Neuronal stem cell (in vitro differentiated cells): ENCODE measurements around the gene NUP210L.

Experiments
- DNase-seq: peaks from one replicate; pipeline ENCODE4 v3.0.0-alpha.2; 2013; ENCODE audit warnings: low spot score
- H2AFZ ChIP-seq: one replicate; pipeline ENCODE4 v1.6.1; 2013; ENCODE audit warnings: mild to moderate bottlenecking, low read length, inconsistent platforms
- H2AK5ac ChIP-seq: 2 replicates; pipeline ENCODE4 v1.6.1; 2013; ENCODE audit warnings: low read depth, mild to moderate bottlenecking, inconsistent platforms, low read length, moderate library complexity, mixed read lengths
- H2BK120ac ChIP-seq: 2 replicates; pipeline ENCODE4 v1.6.1; 2013; ENCODE audit warnings: low read depth, mild to moderate bottlenecking, inconsistent platforms, low read length, moderate library complexity, mixed read lengths
- H2BK12ac ChIP-seq: one replicate; pipeline ENCODE4 v1.6.1; 2013; ENCODE audit warnings: low read length, inconsistent platforms
- H2BK15ac ChIP-seq: 2 replicates; pipeline ENCODE4 v1.6.1; 2013; ENCODE audit warnings: mild to moderate bottlenecking, low read length, inconsistent platforms, mixed read lengths
- H2BK5ac ChIP-seq: one replicate; pipeline ENCODE4 v1.6.1; 2013; ENCODE audit warnings: inconsistent platforms, mild to moderate bottlenecking, low read length, moderate library complexity
- H3K14ac ChIP-seq: one replicate; pipeline ENCODE4 v1.6.1; 2013; ENCODE audit warnings: low read length, inconsistent platforms
- H3K18ac ChIP-seq: 2 replicates; pipeline ENCODE4 v1.6.1; 2013; ENCODE audit warnings: low read length, inconsistent platforms
- H3K23ac ChIP-seq: 2 replicates; pipeline ENCODE4 v1.6.1; 2013; ENCODE audit warnings: low read depth, mild to moderate bottlenecking, mixed read lengths, low read length, inconsistent platforms; ENCODE audit not compliant: poor library complexity
- H3K27ac ChIP-seq: replicated peaks from 3 replicates; pipeline ENCODE4 v1.5.1; 2013; ENCODE audit warnings: low read length, inconsistent platforms
- H3K27me3 ChIP-seq, 3 experiments: 2 replicates each; pipeline ENCODE4 v1.6.1; 2013; ENCODE audit warnings: low read length in 3 of 3, mild to moderate bottlenecking in 2 of 3, inconsistent platforms in 1 of 3, low read depth in 1 of 3, mixed read lengths in 1 of 3, moderate library complexity in 1 of 3; ENCODE audit not compliant: control insufficient read depth in 3 of 3, insufficient read depth in 3 of 3
- H3K36me3 ChIP-seq, 2 donors: replicated peaks in 1 of 2; 2 replicates each; pipeline ENCODE4 v1.6.1; 2013; ENCODE audit warnings: low read length in 2 of 2; ENCODE audit not compliant: control insufficient read depth in 2 of 2, insufficient read depth in 2 of 2
- H3K4ac ChIP-seq: 2 replicates; pipeline ENCODE4 v1.6.1; 2013; ENCODE audit warnings: inconsistent platforms, mild to moderate bottlenecking, low read length, moderate library complexity
- H3K4me1 ChIP-seq, 2 donors: 1 replicate in 1 of 2; 2 replicates in 1 of 2; pipeline ENCODE4 v1.6.1; 2013; ENCODE audit warnings: low read length in 2 of 2, low read depth in 1 of 2; ENCODE audit not compliant: control insufficient read depth in 2 of 2, insufficient read depth in 1 of 2
- H3K4me2 ChIP-seq: one replicate; pipeline ENCODE4 v1.6.1; 2013; ENCODE audit warnings: mild to moderate bottlenecking, low read length, inconsistent platforms; ENCODE audit not compliant: insufficient read depth, poor library complexity, severe bottlenecking
- H3K4me3 ChIP-seq, 2 donors: 2 replicates each; pipeline ENCODE4 v1.5.1; 2013; ENCODE audit warnings: low read length in 2 of 2, mild to moderate bottlenecking in 2 of 2, inconsistent platforms in 1 of 2, moderate library complexity in 1 of 2
- H3K79me1 ChIP-seq: one replicate; pipeline ENCODE4 v1.6.1; 2013; ENCODE audit warnings: low read depth, mild to moderate bottlenecking, inconsistent platforms, low read length, moderate library complexity
- H3K9ac ChIP-seq: one replicate; pipeline ENCODE4 v1.6.1; 2013; ENCODE audit warnings: mild to moderate bottlenecking, low read depth, low read length, inconsistent platforms; ENCODE audit not compliant: poor library complexity
- H3K9me3 ChIP-seq, 2 donors: replicated peaks in 1 of 2; 2 replicates each; pipeline versions ENCODE3 to v1.6.1; 2013; ENCODE audit warnings: low read length in 2 of 2, mild to moderate bottlenecking in 2 of 2, inconsistent platforms in 1 of 2, low read depth in 1 of 2, mixed read lengths in 1 of 2, moderate library complexity in 1 of 2; ENCODE audit not compliant: control insufficient read depth in 2 of 2, insufficient read depth in 1 of 2
- H4K8ac ChIP-seq: one replicate; pipeline ENCODE4 v1.6.1; 2013; ENCODE audit warnings: low read depth, mild to moderate bottlenecking, inconsistent platforms, low read length, moderate library complexity
- H4K91ac ChIP-seq: one replicate; pipeline ENCODE4 v1.6.1; 2013; ENCODE audit warnings: low read length, low read depth, mild to moderate bottlenecking, inconsistent platforms; ENCODE audit not compliant: poor library complexity
- WGBS, 2 donors: extraction: QIAGEN DNeasy Blood & Tissue Kit; methylation state at CpG; one replicate each; pipeline ENCODE4 v1.1.7; 2013; ENCODE audit warnings: missing lambda C conversion rate in 2 of 2, mixed read lengths in 1 of 2; ENCODE audit not compliant: insufficient read length in 2 of 2, insufficient replicate concordance in 1 of 2; ENCODE audit errors: extremely low coverage in 2 of 2; 5-methylcytosine and 5-hydroxymethylcytosine counted together

Gene NUP210L

DNA sequence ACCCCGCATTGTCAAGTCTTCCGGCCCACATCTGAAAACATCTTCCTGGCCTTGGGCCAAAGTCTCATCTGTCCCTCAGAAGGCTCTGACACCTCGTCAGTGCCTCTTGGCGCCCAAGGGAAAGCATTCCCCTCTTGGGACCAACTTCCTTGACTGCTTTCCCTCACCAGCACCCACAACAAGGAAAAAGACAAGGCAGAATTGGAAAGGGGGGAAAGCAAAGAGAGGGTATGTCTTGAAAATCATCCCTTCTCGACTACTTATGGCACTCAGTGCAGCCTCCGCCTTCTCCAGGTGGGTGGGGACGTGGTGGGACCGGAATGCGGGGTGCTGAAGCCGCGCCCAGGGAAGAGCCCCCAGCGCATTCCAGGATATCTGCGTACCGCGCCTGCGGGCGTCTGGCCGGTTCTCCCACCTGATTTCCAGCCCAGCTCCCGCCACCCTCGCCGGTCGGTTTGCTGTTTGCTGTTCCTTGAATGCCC lies 191.0 kb downstream of the NUP210L start:
- no peak overlapping the region for H3K14ac ChIP-seq
- WGBS, 2 donors: no CpG with 5 or more reads among the region's 22 CpGs
- peak; percentile 69 for DNase-seq
- H3K4me2 ChIP-seq: peak overlapping the region; percentile 80
- peaks cover 18 to 29% of the 10 kb centered on the region in 2 donors for H3K4me1 ChIP-seq
- H3K9ac ChIP-seq: peak overlapping the region; percentile 78
- H3K23ac ChIP-seq: peak overlapping the region; percentile 8
- no peak overlapping the region for H4K91ac ChIP-seq
- no peak overlapping the region for H2BK15ac ChIP-seq
- peak overlapping the region; percentile 97 for H3K27ac ChIP-seq
- H2BK5ac ChIP-seq: peak overlapping the region; percentile 45
- H2AK5ac ChIP-seq: peak overlapping the region; percentile 25
- peaks cover 8% of the 10 kb centered on the region for H3K79me1 ChIP-seq
- H3K4ac ChIP-seq: no peak overlapping the region
- no peak overlapping the region for H4K8ac ChIP-seq
- peaks cover 20 to 41% of the 10 kb centered on the region in 2 donors for H3K36me3 ChIP-seq
- no peak overlapping the region for H2BK12ac ChIP-seq
- no peaks in the 10 kb centered on the region for H3K27me3 ChIP-seq
- H3K9me3 ChIP-seq: no peaks in the 10 kb centered on the region
- H3K18ac ChIP-seq: peak overlapping the region; percentile 58
- peak overlapping the region; percentile 68 to 83 for H3K4me3 ChIP-seq
- no peak overlapping the region for H2BK120ac ChIP-seq
- peak overlapping the region; percentile 83 for H2AFZ ChIP-seq

GRCh38 chr1:153963030-153963849 lies 191.6 kb downstream of the NUP210L start, which contains the start of gene SLC39A1:
SLC39A1 (minus strand) TSS chr1:153963537; CDS start chr1:153962715, 822 bp downstream.
- H3K9ac ChIP-seq: peak within 1 kb of the TSS; percentile 94
- H4K91ac ChIP-seq: no peak within 1 kb of the TSS
- peaks cover 8% of the 10 kb centered on the region for H3K79me1 ChIP-seq
- H3K4me2 ChIP-seq: peak within 1 kb of the TSS; percentile 80
- no CpG with 5 or more reads among the region's 54 CpGs for WGBS, 2 donors
- peak within 1 kb of the TSS; percentile 68 to 84 for H3K4me3 ChIP-seq
- peak within 1 kb of the TSS; percentile 97 for H3K27ac ChIP-seq
- H2AFZ ChIP-seq: peak within 1 kb of the TSS; percentile 83
- H3K36me3 ChIP-seq: peaks cover 20 to 41% of the 10 kb centered on the region in 2 donors
- no peak within 1 kb of the TSS for H3K14ac ChIP-seq
- peak within 1 kb of the TSS; percentile 94 for H3K18ac ChIP-seq
- H2BK5ac ChIP-seq: peak within 1 kb of the TSS; percentile 55
- peak; percentile 97 for DNase-seq
- no peak within 1 kb of the TSS for H4K8ac ChIP-seq
- H2AK5ac ChIP-seq: peak within 1 kb of the TSS; percentile 90
- H2BK120ac ChIP-seq: peak within 1 kb of the TSS; percentile 13
- peak within 1 kb of the TSS; percentile 40 for H3K4ac ChIP-seq
- H3K4me1 ChIP-seq: peaks cover 17 to 25% of the 10 kb centered on the region in 2 donors
- no peaks in the 10 kb centered on the region for H3K9me3 ChIP-seq
- peak within 1 kb of the TSS; percentile 89 for H3K23ac ChIP-seq
- no peak within 1 kb of the TSS for H2BK12ac ChIP-seq
- peak within 1 kb of the TSS; percentile 7 for H2BK15ac ChIP-seq
- H3K27me3 ChIP-seq: no peaks in the 10 kb centered on the region

- Histone ChIP-seq H2AK5ac (peak overlapping the region; percentile 90), H2BK12ac (no peak overlapping the region), H3K4ac (no peak overlapping the region), H3K14ac (no peak overlapping the region), H3K18ac (peak overlapping the region; percentile 55), H2BK5ac (peak overlapping the region; percentile 55), H4K91ac (no peak overlapping the region), H2BK15ac (peak overlapping the region; percentile 7), H3K23ac (peak overlapping the region; percentile 76), H2BK120ac (peak overlapping the region; percentile 13), H3K9ac (peak overlapping the region; percentile 84), H3K79me1 (peaks cover 13% of the 10 kb centered on the region), H3K4me3 (peak overlapping the region; percentile 68 to 84), H3K36me3 (peaks cover 20 to 41% of the 10 kb centered on the region in 2 donors), H3K27ac (no peak overlapping the region), H4K8ac (no peak overlapping the region), H3K27me3 (no peaks in the 10 kb centered on the region), H3K4me2 (peak overlapping the region; percentile 77), H2AFZ (no peak overlapping the region), H3K4me1 (peaks cover 15 to 23% of the 10 kb centered on the region in 2 donors), H3K9me3 (no peaks in the 10 kb centered on the region)
- DNase-seq: no peak
- no CpG with 5 or more reads among the region's 16 CpGs for WGBS, 2 donors
Observed at GRCh38 chr1:153962088-153963029, 192.5 kb downstream of the NUP210L start.
